Urinary bladder (tissue), 4 donors: ENCODE data around the gene SDC3. TPM values are rescaled to one million over a fixed set of nuclear protein-coding genes. Genes with fewer than 3 reads are reported as not detected.

Source experiments
- DNase-seq: peaks from one replicate; pipeline ENCODE4 v3.0.0-alpha.2; 2015; ENCODE audit errors: extremely low spot score
- H3K27ac ChIP-seq: one replicate; pipeline ENCODE4 v1.5.1; 2013; ENCODE audit warnings: low read depth, mild to moderate bottlenecking, moderate library complexity
- H3K36me3 ChIP-seq: one replicate; pipeline ENCODE4 v1.6.1; 2013; ENCODE audit warnings: mild to moderate bottlenecking, moderate library complexity; ENCODE audit not compliant: insufficient read depth
- H3K4me1 ChIP-seq: one replicate; pipeline ENCODE4 v1.6.1; 2013; ENCODE audit warnings: mild to moderate bottlenecking, moderate library complexity; ENCODE audit not compliant: insufficient read depth
- H3K4me3 ChIP-seq: one replicate; pipeline ENCODE4 v1.5.1; 2013; ENCODE audit warnings: low read depth, low read length
- WGBS: extraction: QIAGEN DNeasy Blood & Tissue Kit; methylation state at CpG from one replicate; pipeline ENCODE4 v1.1.7; 2013; 5-methylcytosine and 5-hydroxymethylcytosine counted together
- polyA plus RNA-seq: library from polyadenylated mRNA; stranded (reverse); fragments of 200-250 nt; gene quantifications from one replicate; pipeline ENCODE4 v1.2.3, GENCODE V29; 2013
- total RNA-seq: library from RNA; depleted of rRNA; stranded (reverse); fragments of >200 nt; gene quantifications from one replicate; pipeline ENCODE4 v1.2.3, GENCODE V29; 2014
- donor health status: healthy with polysubstance abuse.
- donor health status: healthy.

SDC3 gene
- total and polyA plus RNA-seq, 2 donors = 32.4 to 107 TPM

GRCh38 chr1:30846587-30846986 lies 62.0 kb downstream of the SDC3 start:
- 90% methylated on average over 6 of the region's 6 CpGs for WGBS
- no peaks in the 10 kb centered on the region for H3K4me1 ChIP-seq
- H3K27ac ChIP-seq = no peak overlapping the region
- no peak for DNase-seq
- no peaks in the 10 kb centered on the region for H3K36me3 ChIP-seq
- H3K4me3 ChIP-seq = no peak overlapping the region

- no peak overlapping the region for H3K4me3 ChIP-seq
- H3K4me1 ChIP-seq = no peaks in the 10 kb centered on the region
- DNase-seq = no peak
- WGBS = 64% methylated on average over 7 of the region's 7 CpGs
- H3K36me3 ChIP-seq = no peaks in the 10 kb centered on the region
- H3K27ac ChIP-seq = no peak overlapping the region
Observed at GRCh38 chr1:30845904-30846290, 62.7 kb downstream of the SDC3 start.

- no peak for DNase-seq
- no peaks in the 10 kb centered on the region for H3K4me1 ChIP-seq
- H3K4me3 ChIP-seq = no peak overlapping the region
- no peak overlapping the region for H3K27ac ChIP-seq
- 48% methylated on average over 10 of the region's 10 CpGs for WGBS
- H3K36me3 ChIP-seq = no peaks in the 10 kb centered on the region
Observed at GRCh38 chr1:30845237-30845903, 63.2 kb downstream of the SDC3 start.

GRCh38 chr1:30844631-30845030 lies 63.9 kb downstream of the SDC3 start:
- 65% methylated on average over 5 of the region's 5 CpGs for WGBS
- Histone ChIP-seq H3K4me3 (no peak overlapping the region), H3K36me3 (no peaks in the 10 kb centered on the region)

GRCh38 chr1:30842697-30843354 lies 65.7 kb downstream of the SDC3 start:
- no peak overlapping the region for H3K27ac ChIP-seq
- no peaks in the 10 kb centered on the region for H3K36me3 ChIP-seq
- no peak overlapping the region for H3K4me3 ChIP-seq
- DNase-seq = no peak
- 66% methylated on average over 7 of the region's 7 CpGs for WGBS
- no peaks in the 10 kb centered on the region for H3K4me1 ChIP-seq

More at GRCh38 chr1:30844631-30845030, 63.9 kb downstream of the SDC3 start:
- DNase-seq = no peak
- H3K27ac ChIP-seq = no peak overlapping the region
- no peaks in the 10 kb centered on the region for H3K4me1 ChIP-seq

- 44% methylated on average over 10 of the region's 10 CpGs for WGBS
- DNase-seq = no peak
- Histone ChIP-seq H3K27ac (no peak overlapping the region), H3K4me3 (no peak overlapping the region), H3K36me3 (no peaks in the 10 kb centered on the region), H3K4me1 (no peaks in the 10 kb centered on the region)
Observed at GRCh38 chr1:30840904-30841598, 67.5 kb downstream of the SDC3 start.

- no peak for DNase-seq
- WGBS = 94% methylated on average over 3 of the region's 3 CpGs
- H3K4me1 ChIP-seq = no peaks in the 10 kb centered on the region
- no peak overlapping the region for H3K27ac ChIP-seq
- no peak overlapping the region for H3K4me3 ChIP-seq
- no peaks in the 10 kb centered on the region for H3K36me3 ChIP-seq
Observed at GRCh38 chr1:30839827-30840359, 68.7 kb downstream of the SDC3 start.

- Histone ChIP-seq H3K4me3 (no peak overlapping the region), H3K4me1 (no peaks in the 10 kb centered on the region), H3K36me3 (no peaks in the 10 kb centered on the region), H3K27ac (no peak overlapping the region)
- 84% methylated on average over 7 of the region's 7 CpGs for WGBS
- DNase-seq = no peak
Observed at GRCh38 chr1:30838996-30839395, 69.6 kb downstream of the SDC3 start.

GRCh38 chr1:30837653-30838052 lies 70.9 kb downstream of the SDC3 start:
- 60% methylated on average over 1 of the region's 1 CpG for WGBS
- Histone ChIP-seq H3K4me1 (no peaks in the 10 kb centered on the region), H3K36me3 (no peaks in the 10 kb centered on the region), H3K4me3 (no peak overlapping the region), H3K27ac (no peak overlapping the region)
- DNase-seq = no peak

- no peak overlapping the region for H3K4me3 ChIP-seq
- no peaks in the 10 kb centered on the region for H3K36me3 ChIP-seq
- H3K4me1 ChIP-seq = no peaks in the 10 kb centered on the region
- DNase-seq = no peak
- 67% methylated on average over 4 of the region's 4 CpGs for WGBS
- H3K27ac ChIP-seq = no peak overlapping the region
Observed at GRCh38 chr1:30834253-30834652, 74.3 kb downstream of the SDC3 start.

- no peak overlapping the region for H3K4me3 ChIP-seq
- no peaks in the 10 kb centered on the region for H3K4me1 ChIP-seq
- no peak overlapping the region for H3K27ac ChIP-seq
- WGBS = 81% methylated on average over 6 of the region's 6 CpGs
- no peaks in the 10 kb centered on the region for H3K36me3 ChIP-seq
- DNase-seq = no peak
Observed at GRCh38 chr1:30830537-30830936, 78.0 kb downstream of the SDC3 start.

- Histone ChIP-seq H3K4me3 (no peak overlapping the region), H3K4me1 (no peaks in the 10 kb centered on the region), H3K27ac (no peak overlapping the region), H3K36me3 (no peaks in the 10 kb centered on the region)
- 69% methylated on average over 2 of the region's 2 CpGs for WGBS
- no peak for DNase-seq
Observed at GRCh38 chr1:30829889-30830288, 78.7 kb downstream of the SDC3 start.

GRCh38 chr1:30824736-30825429 lies 83.7 kb downstream of the SDC3 start:
- no peak for DNase-seq
- H3K4me1 ChIP-seq = no peaks in the 10 kb centered on the region
- 17% methylated on average over 12 of the region's 12 CpGs for WGBS

More at GRCh38 chr1:30824736-30825429, 83.7 kb downstream of the SDC3 start:
- Histone ChIP-seq H3K36me3 (no peaks in the 10 kb centered on the region), H3K27ac (no peak overlapping the region), H3K4me3 (no peak overlapping the region)
